ENCODE results near the gene RUSC2.
"Not testable (repeated sequence)": the region's sequence is repeated elsewhere in the genome, so short reads cannot be mapped to it uniquely, and the experiment has no call there.

The RUSC2 gene

DNA sequence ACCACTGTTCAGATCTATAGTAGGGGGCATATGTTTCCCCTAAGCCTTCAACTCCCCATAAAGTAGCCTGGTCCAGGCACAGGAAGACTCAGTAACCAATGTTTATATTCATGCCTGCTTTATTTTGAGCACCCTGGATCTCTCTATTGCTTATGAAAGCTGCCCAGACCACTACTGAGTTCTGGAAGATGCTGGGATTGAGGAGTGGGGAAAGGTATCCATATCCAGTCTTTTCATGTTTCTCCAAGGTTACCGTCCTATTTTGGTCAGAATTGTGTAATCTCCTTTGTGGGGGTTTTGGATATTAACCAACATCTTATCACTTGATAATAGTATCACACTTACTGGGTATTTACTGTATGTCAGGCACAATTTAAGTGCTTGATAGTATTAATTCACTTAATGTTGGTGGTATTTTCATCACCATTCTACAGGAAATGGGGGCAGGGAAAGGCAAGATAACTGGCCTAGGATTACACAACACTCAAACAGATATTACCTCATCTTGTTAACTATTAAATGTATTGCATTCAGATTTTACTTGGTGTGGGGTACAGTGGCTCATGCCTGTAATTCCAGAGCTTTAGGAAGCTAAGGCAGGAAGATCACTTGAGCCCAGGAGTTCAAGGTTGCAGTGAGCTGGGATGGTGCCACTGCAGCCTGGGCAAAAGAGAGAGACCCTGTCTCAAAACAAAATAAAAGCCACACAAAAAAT lies 36.3 kb downstream of the RUSC2 start:
- no peak for DNase-seq (ENCODE audit: low spot score)

DNA sequence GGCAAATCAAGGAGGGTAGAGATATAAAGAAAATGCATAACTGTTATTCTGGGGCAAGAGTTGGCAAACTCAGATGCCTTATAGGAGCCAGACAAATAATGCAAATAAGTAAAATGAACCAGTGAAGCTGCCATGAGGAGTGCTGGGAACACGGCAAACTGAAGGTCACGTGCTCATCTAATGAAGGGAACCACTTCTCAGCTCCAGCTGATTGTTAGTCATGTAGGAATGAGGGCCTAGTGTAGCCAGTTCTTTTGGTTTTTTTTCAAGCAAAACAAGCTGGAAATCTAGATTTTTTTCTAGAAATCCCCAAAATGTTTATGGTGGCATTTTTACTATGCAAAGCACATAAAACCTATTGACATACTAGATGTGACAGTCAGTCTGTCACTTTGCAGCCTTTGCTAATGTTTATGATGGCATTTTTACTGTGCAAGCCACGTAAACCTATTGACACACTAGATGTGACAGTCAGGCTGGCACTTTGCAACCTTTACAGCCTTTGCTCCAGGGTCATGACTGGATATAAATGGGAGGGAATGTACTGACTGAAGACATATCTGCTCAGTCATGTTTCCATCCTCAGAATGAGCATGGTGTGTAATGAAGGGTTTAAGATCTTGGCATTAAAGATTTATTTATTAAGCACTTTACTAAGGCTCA lies 39.4 kb downstream of the RUSC2 start:
- DNase-seq (ENCODE audit: low spot score): no peak

More for the DNA sequence above, 36.3 kb downstream of the RUSC2 start:
- TF ChIP-seq, protein P1, sequence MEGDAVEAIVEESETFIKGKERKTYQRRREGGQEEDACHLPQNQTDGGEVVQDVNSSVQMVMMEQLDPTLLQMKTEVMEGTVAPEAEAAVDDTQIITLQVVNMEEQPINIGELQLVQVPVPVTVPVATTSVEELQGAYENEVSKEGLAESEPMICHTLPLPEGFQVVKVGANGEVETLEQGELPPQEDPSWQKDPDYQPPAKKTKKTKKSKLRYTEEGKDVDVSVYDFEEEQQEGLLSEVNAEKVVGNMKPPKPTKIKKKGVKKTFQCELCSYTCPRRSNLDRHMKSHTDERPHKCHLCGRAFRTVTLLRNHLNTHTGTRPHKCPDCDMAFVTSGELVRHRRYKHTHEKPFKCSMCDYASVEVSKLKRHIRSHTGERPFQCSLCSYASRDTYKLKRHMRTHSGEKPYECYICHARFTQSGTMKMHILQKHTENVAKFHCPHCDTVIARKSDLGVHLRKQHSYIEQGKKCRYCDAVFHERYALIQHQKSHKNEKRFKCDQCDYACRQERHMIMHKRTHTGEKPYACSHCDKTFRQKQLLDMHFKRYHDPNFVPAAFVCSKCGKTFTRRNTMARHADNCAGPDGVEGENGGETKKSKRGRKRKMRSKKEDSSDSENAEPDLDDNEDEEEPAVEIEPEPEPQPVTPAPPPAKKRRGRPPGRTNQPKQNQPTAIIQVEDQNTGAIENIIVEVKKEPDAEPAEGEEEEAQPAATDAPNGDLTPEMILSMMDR (IDR thresholded peaks at IDR 0.05; ENCODE audit: extremely low read depth, missing control alignments): no peak

DNA sequence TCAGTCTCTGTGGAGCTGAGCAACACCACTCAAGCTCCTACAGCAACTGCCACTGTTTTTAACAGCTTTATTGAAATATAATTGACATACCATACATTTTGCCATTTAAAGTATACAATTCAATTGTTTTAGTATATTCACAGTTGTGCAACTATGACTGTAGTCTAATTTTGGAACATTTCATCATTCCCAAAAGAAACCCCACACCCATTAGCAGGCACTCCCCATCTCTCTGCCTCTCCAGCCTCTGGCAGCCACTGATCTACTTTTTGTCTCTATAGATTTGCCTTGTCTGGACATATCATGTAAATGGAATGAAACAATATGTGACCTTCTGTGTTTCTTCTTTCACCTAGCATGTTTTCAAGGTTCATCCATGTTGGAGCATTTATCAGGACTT lies 43.5 kb downstream of the RUSC2 start:
- TF ChIP-seq, protein P1 (IDR thresholded peaks at IDR 0.05; ENCODE audit: extremely low read depth, missing control alignments): no peak
- DNase-seq (ENCODE audit: low spot score): no peak

More for the DNA sequence above, 39.4 kb downstream of the RUSC2 start:
- TF ChIP-seq, protein P1 (IDR thresholded peaks at IDR 0.05; ENCODE audit: extremely low read depth, missing control alignments): no peak

DNA sequence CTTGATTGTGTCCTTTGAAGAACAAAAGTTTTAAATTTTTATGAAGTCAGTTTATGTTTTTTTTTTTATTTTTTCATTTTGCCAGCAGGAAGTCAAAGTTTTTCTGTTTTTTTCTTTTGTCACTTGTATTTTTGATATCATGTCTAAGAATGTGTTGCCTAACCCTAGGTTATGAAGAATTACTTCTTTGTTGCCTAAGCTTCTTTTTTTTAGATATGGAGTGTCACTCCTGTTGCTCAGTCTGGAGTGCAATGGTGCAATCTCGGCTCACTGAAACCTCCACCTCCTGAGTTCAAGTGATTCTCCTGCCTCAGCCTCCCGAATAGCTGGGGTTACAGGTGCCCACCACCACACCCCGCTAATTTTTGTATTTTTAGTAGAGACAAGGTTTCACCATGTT lies 45.0 kb downstream of the RUSC2 start:
- DNase-seq (ENCODE audit: low spot score): not testable (repeated sequence)

DNA sequence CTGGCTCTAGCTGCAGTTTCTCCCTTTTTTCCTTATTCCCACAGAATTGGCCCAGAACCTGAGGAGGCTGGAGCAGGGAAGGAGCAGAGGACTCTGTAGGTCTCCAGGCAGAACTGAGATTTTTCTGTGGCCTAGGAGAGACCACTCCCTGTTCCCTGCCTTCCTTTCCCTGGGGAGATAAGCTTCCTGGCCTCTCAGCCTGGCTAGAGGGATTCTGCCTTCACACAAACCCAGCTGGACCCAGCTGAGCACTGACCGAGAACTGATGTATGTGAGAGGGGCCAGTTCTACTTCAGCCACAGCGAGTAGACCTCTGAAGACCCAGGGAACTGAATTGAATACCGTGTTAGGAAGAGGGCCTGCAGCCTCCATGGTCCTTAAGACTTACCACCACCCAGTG lies 48.0 kb downstream of the RUSC2 start:
- DNase-seq (ENCODE audit: low spot score): no peak
- TF ChIP-seq, protein P1 (IDR thresholded peaks at IDR 0.05; ENCODE audit: extremely low read depth, missing control alignments): no peak

DNA sequence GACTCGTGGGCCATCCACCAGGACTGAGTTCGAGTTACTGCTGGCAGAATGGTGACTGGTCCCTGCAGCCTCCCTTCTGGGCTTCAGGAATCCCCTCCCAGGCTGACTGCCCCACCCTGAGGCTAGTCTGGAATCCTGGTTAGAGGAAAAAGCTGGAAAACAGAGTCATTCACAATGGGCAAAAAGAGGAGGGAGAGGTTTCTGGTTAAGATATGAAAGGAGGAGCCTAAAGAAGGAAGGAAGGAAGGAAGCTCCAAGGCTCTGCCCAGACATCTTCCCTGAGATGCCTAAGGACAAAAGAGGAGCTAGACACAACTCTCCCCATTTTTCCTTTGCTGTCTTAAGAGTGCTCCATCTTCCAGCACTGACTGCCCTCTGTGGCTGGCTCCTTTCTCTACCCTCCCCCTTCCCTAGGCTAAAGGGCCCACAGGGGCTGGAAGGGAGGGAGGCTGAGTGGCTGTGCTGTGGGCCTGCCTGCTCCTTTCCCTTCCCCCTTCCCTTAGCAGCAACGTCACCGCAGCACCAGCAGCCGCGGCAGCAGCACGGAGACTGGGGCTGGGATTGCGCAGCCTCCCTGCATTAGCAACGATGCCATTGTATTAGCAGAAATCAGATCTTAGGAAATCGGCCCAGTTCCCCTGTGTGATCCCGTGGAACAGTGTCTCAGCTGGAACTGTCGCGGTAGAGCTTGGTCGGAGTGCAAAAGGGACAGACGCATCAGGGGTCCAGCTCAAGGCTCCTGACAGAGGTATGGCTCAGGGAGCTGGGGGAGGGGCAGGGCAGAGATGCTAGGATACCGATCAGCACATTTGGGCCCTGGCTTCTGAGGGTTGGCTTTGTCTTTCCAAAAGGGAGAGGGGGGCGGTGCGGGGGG lies 48.7 kb downstream of the RUSC2 start:
- DNase-seq (ENCODE audit: low spot score): no peak
- TF ChIP-seq, protein P1 (IDR thresholded peaks at IDR 0.05; ENCODE audit: extremely low read depth, missing control alignments): no peak

Measured in GM20000 (cell line).